Measurements from ENCODE around the gene PLEKHG2.

PLEKHG2 gene

DNA sequence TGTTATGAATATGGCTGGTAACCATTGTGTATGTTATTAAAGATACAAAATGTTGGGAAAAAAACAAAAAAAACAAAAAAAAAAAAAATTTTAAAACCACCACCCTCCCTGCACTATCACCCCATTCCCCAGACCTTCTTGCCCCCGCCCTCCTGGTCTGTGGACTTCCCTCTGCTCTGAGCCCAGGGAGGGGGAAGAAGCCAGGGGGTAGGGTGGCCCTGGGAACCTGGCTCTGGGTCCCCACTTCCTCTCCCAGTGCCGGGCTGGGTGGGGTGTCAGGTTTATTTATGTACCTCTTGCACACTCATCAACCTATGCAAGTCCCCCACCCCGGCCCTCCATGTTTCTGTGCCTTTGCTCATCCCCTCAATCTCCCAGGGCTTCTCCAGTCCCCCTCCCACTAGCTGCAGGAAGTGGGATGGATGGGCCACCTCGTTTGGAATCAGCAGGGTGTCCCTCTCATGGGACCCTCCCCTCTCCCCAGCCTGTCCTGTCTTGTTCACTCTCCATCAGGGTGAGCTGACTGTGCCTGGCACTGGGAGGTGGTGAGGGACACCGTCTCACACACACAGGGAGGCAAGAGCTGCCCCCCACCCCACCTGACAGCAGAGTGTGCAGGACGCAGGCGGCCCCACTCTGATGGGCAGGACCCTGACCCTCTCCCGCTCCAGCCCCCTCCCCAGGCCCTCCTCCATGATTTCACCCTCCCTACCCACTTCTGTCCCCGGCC is 27.5 kb upstream of the PLEKHG2 start:
- no peak for DNase-seq

GRCh38 chr19:39385629-39386411 is 26.6 kb upstream of the PLEKHG2 start:
- no peak for DNase-seq

- no peak for DNase-seq
Measured at GRCh38 chr19:39386557-39386956, 25.9 kb upstream of the PLEKHG2 start.

DNA sequence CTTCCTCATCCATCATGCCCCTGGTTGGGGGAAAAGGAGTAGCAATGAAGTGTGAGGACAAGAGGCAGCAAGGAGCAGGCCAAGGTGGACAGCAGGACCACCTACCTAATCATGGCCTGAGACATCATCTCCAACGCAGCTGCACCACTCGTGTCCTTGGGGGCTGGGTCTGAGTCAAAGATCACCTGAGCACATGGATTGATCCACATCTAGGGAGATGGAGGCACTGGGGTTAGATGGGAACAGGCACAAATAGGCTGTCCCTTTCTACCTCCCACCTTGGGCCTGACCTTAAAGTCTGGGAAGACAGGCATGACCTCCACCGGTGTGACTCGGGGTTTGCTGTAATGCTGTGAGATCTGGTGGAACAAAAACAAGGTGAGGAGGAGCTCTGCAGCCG is 23.8 kb upstream of the PLEKHG2 start:
- no peak for DNase-seq

DNA sequence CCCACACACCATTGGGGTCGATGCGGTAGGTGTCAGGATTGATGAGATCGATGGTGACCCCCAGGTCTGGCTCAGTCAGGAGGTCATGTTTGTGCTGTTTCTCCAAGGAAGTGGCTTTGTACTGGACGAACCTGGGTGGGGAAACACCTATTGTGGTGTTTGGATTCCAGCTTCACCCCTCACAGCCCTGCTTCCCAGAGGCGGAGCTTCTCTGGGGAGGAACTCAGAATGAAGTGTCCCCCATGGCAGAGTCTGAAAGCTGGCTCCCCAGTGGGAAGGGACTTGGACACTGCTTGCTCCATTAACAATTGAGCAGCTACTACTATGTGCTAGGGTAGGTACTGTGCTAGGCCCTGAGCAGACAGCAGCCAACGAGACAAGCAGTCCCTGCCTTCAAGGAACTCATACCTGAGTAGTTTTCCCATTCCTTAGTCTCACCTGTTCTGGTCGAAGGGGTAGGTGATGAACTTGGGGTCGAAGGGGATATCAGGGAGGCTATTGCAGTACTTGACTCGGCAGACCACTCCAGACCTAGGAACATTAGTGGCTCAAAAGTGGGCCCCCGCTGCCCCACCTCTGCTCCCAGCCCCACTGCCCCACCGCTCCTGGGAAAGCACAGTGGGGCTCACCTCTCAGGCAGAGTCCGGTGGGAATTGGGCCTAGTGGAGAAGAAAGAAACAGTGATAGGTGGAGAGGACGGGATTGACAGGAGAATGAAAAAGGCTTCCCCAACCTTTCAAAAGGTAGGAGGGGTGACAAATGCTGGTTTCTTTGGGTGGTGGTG is 22.6 kb upstream of the PLEKHG2 start:
- DNase-seq = no peak

GRCh38 chr19:39390451-39390750 is 22.1 kb upstream of the PLEKHG2 start:
- DNase-seq = no peak

GRCh38 chr19:39390751-39391437 is 21.6 kb upstream of the PLEKHG2 start, which contains the start of the genes MED29 and PAF1:
TSS of gene MED29 (plus strand) at chr19:39391378. CDS start at chr19:39391423, 45 bp downstream.
TSS of gene PAF1 (minus strand) at chr19:39391106. CDS start at chr19:39390864, 242 bp downstream.
- peak; percentile 98 for DNase-seq

DNA sequence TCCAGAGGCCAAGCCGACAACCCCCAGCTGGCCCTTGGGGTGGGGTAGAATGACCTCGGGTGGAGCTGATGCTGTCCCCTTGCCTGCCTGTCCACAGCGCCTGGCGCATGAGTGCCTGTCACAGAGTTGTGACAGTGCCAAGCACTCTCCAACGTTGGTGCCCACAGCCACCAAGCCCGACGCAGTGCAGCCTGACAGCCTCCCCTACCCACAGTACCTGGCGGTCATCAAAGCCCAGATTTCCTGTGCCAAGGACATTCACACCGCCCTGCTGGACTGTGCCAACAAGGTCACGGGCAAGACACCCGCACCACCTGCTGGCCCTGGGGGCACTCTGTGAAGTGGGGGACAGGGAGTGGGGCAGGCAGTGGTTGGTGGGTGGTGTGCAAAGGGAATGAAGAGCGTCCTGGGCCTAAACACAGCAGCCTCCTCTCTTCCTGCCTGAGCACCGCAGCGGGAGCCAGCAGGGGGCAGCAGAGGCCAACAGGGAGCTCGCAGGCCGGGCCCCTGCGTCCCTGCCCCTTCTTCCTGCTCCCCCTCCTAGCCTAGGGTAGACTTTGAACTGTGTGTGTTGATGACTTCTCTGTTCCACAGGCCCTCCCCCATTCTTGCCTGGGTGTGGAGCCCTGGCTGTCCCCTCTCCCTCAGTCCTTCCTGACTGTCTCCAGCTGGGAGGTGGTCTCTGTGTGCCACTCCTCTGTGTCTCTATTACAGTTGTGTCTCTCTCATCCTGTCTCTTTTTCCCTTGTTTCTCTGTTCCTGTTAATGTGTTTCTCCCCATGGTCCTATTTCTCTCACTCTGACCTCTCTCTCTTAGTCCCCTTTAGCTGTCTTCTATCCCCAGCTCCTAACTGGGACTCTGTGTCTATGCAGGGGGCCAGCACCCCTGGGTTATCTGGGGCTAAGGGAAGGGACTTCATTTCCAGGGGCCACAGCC is 14.8 kb upstream of the PLEKHG2 start:
- peak; percentile 69 for DNase-seq

GRCh38 chr19:39398297-39398864 is 14.1 kb upstream of the PLEKHG2 start:
- no peak for DNase-seq

GRCh38 chr19:39399668-39400050 is 12.8 kb upstream of the PLEKHG2 start:
- no peak for DNase-seq

GRCh38 chr19:39400061-39400460 is 12.4 kb upstream of the PLEKHG2 start:
- no peak for DNase-seq

GRCh38 chr19:39401070-39401548 is 11.4 kb upstream of the PLEKHG2 start:
- DNase-seq = no peak

- peak; percentile 41 for DNase-seq
Measured at GRCh38 chr19:39401549-39402345, 10.7 kb upstream of the PLEKHG2 start.

DNA sequence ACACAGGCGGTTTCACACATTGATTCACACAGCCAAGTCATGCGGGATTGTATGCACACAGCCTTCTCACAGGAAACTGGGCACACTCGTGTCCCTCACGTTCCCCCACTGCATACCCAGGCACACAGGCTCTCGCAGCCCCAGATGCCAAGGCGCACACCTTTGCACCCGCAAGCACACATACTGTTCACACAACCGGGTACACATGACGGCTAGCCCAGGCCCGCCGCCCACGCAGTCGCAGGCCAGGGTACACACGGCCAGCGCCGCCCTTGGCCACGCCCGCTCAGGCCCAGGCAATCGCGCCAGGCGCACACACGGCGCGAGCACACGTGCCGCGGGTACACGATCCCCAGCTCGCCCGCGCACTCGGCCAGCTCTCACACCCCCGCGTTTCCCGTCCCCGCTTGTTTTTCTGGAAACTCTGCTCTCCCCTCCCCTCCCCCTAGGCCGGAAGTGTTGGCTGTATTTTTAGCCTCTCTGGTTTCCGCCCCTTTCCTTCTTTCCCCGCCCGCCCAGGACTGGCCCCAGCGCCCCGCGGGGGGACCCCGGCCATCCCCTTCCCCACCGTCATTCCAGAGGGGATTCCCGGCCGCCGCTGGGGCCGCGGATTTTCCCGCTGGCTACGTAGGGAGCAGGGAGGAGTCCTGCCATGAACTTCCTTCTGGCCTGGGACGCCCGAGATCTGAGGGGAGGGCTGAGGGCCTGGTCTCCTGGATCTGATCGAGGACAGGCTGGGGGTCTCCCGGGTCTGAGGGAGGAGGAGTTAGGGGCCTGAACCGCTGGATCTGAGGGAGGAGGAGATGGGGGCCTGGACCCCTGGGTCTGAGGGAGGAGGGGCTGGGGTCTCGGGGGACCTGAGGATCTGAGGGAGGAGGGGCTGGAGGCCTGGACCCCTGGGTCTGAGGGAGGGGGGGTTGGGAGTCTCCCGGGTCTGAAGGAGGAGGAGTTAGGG is 9.8 kb upstream of the PLEKHG2 start:
- DNase-seq = peak; percentile 84

DNA sequence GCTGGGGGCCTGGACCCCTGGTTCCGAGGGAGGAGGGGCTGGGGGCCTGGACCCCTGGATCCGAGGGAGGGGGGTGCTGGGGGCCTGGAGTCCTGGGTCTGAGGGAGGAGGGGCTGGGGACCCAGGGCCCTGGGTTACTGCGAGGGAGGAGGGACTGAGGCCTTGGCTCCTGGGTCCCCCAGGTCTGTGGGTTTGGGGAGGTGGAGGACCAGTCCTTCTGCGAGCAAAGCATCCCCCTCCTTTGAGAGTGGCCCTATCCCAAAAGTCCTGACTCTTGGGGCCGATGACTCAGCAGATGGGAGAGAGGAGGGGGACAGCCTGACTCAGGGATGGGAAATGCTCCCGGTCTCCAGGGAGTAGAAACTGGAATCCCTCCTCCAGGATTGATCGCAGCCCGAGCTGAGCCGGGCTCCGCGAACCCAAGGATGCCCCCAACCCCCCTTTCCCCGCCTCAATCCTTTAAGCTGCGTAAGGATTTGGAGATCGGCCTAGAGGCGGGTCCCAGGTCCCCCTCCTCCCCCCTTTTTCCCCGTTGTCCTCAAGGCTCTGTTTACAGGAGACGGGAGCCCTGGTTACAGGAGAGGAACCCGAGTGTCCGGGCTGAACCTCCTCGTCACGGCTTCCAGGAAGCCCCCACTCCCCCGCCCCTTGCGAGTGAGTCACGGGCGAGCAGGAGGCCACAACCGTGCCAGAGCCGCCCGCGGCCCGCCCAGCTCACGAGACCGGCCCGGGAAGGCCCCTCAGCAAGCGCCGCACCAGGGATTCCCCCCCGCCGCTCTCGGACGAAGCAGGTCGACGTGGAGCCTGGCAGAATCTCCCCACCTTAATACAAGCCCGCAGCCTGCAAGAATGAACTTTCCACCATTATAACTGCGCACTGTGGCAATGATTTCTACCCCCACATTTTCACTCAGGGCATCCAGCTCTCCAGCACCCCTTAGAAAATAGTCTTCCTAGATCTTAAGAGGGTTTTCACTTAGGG is 8.8 kb upstream of the PLEKHG2 start:
- peak; percentile 82 for DNase-seq

DNA sequence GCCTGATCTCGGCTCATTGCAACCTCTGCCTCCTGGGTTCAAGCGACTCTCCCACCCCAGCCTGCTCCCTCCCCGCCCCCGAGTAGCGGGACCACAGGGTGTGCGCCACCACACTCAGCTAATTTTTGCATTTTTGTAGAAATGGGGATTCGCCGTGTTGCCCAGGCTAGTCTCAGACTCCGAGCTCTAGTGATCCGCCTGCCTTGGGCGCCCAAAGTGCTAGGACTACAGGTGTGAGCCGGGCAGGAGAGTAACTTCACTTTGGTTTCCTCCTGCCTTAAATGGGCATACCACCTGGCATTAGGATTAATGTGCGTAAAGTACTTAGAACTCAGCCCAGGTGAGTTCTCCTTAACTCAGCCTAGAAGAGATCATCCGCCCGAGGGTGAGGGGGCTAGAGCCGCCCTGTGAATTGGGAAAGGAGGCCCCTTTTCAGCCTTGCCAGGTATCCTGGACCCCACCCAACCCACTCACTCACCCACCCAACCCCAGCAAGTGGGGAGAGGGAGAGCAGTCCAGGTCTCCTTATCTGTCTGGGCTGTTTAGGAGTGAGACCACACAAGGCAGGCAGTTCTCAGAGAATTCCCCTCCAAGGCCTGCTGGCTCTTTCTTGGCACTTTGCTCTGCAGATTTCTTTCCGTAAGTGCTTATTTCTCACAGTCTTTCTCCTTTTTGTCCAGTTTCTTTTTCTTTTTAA is 7.1 kb upstream of the PLEKHG2 start:
- no peak for DNase-seq
